Fibroblast of skin of right quadriceps (primary cell): ENCODE data around the gene ZNF808.
A peak's percentile ranks its signal among the peaks of the same experiment; 100 is the strongest.
"Not testable (repeated sequence)": the region's sequence is repeated elsewhere in the genome, so short reads cannot be mapped to it uniquely, and the experiment has no call there.

Experiments
- DNase-seq: peaks from one replicate; pipeline ENCODE4 v3.0.0-alpha.2; 2013

The ZNF808 gene

GRCh38 chr19:52527134-52527955 lies at the start of gene ZNF808:
TSS of gene ZNF808 (plus strand) at chr19:52527668. CDS start at chr19:52543285, 15,617 bp downstream.
- peak; percentile 85 for DNase-seq

DNA sequence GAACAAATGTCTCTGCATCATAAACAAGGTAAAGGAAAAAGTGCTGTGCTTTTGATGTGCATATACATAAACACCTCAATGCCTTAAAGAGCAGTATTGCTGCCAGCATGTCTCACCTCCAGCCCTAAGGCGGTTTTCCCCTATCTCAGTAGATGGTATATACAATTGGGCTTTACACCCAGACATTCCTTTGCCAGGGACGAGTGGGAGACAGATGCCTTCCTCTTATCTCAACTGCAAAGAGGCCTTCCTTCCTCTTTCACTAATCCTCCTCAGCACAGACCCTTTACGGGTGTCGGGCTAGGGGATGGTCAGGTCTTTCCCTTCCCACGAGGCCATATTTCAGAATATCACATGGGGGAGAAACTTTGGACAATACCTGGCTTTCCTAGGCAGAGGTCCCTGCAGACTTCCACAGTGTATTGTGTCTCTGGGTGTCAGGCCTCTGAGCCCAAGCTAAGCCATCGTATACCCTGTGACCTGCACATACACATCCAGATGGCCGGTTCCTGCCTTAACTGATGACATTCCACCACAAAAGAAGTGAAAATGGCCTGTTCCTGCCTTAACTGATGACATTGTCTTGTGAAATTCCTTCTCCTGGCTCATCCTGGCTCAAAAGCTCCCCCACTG lies 43.2 kb upstream of the ZNF808 start:
- not testable (repeated sequence) for DNase-seq

DNA sequence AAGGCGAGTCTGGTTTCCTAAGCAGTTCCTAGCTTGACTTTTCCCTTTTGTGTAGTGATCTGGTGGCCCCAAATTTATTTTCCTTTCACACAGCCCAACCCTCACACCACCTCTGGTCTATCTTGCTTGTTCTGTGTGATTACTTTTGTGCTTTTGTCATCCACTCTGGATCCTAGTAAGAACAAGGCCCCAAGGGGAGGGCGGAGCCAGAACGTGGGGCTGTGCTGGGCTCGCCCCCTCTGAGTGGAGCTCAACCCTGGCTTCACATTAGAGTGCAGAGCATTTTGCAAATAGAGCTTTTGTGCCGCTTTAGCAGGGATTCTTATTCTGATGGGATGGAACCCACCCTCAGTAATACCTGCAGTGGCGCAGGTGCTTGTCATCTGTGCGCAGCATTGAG lies 42.4 kb upstream of the ZNF808 start:
- DNase-seq = not testable (repeated sequence)

DNA sequence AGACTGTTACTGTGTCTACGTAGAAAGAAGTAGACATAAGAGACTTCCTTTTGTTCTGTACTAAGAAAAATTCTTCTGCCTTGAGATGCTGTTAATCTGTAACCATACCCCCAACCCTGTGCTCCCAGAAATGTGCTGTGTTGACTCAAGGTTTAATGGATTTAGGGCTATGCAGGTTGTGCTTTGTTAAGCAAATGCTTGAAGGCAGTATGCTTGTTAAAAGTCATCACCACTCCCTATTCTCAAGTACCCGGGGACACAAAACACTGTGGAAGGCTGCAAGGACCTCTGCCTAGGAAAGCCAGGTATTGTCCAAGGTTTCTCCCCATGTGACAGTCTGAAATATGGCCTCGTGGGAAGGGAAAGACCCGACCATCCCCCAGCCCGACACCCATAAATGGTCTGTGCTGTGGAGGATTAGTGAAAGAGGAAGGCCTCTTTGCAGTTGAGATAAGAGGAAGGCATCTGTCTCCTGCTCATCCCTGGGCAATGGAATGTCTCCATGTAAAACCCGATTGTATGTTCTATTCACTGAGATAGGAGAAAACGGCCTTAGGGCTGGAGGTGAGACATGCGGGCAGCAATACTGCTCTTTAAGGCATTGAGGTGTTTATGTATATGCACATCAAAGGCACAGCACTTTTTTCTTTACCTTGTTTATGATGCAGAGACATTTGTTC lies 41.8 kb upstream of the ZNF808 start:
- DNase-seq = not testable (repeated sequence)

DNA sequence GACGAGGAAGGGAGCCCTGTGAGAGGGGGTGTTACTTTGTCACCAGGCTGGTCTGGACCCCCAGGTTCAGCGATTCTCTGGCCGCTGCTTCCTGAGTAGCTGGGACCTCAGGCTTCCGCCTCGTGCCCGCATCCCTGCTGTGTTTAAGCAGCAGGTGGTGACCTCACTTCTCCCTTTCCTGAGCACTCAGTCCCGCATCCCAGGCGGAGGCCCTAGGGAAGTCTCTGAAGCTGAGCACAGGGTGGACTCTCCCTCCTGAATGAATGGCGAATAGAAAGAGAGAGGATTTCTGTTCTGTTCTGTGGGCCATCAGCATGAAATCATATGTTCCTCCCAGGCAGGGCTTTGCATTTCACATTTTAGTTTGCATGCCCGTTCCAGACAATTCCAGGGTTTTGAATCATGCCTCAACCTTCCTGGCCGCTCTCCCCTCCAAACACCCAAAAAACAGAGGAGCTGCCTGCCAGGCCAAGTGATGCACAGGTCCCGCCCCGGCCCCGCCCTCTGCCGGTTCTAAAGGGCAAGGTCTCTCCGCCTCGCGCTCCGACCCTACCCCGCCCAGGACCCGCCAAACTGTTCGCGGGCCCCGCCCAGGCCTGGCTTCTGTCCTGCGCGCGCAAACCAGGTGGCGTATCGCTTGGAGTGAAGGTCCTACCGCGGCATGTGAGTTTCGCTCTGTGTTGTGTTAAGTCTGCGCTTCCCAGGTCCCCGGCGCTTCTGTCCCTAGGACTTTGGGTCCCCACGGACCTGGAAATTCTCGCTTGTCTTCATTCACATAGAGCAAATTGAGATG lies 35.1 kb upstream of the ZNF808 start:
- no peak for DNase-seq

DNA sequence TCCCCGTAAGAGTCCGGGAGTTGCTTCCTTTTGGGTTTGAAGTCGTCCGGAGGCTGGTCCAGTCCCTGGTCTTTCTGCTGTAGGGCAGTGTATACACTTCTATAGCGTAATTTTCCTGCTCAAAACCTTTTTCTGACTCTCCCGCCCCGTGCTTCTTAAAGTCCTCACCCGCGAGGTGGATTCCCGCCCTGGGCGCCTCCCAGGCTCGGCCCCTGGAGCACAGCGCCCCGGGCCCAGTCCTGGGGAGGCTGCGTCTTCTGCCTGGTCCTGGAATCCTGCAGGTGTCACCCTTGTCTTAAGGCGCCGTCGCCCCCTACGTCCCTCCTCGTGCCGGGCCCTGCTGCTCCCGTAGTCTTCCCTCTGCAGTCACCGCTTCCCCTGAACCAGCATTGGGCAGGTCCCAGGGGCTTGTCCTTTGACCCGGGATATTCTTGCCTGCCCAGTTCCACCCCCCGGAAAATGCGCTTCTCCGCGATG lies 34.4 kb upstream of the ZNF808 start:
- no peak for DNase-seq

GRCh38 chr19:52494518-52494917 lies 33.0 kb upstream of the ZNF808 start:
- no peak for DNase-seq

DNA sequence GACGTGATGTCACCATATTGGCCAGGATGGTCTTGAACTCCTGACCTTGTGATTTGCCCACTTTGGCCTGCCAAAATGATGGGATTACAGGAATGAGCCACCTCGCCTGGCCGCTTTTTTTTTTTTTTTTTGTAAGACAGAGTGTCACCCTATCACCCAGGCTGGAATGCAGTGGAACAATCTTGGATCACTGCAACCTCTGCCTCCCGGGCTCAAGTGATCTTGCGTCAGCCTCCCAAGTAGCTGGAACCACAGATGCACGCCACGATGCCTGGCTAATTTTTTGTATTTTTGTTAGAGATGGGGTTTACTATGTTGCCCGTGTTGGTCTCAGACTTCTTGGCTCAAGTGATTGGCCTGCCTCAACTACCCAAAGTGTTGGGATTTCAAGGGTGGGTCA lies 28.9 kb upstream of the ZNF808 start:
- no peak for DNase-seq

GRCh38 chr19:52500474-52500873 lies 27.0 kb upstream of the ZNF808 start:
- DNase-seq = not testable (repeated sequence)

DNA sequence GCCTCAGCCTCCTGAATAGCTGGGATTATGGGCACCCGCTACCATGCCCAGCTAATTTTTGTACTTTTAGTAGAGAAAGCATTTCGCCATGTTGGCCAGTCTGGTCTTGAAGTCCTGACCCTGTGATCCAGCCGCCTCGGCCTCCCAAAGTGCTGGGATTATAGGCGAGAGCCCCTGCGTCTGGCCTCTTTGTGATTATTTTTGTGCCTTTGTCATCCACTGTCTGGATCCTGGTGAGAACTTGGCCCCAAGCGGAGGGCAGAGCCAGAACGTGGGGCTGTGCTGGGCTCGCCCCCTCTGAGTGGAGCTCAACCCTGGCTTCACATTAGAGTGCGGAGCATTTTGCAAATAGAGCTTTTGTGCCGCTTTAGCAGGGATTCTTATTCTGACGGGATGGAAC lies 26.5 kb upstream of the ZNF808 start:
- DNase-seq = not testable (repeated sequence)

- no peak for DNase-seq
Measured at GRCh38 chr19:52507266-52507665, 20.2 kb upstream of the ZNF808 start.

- DNase-seq = no peak
Measured at GRCh38 chr19:52516191-52516590, 11.3 kb upstream of the ZNF808 start.

DNA sequence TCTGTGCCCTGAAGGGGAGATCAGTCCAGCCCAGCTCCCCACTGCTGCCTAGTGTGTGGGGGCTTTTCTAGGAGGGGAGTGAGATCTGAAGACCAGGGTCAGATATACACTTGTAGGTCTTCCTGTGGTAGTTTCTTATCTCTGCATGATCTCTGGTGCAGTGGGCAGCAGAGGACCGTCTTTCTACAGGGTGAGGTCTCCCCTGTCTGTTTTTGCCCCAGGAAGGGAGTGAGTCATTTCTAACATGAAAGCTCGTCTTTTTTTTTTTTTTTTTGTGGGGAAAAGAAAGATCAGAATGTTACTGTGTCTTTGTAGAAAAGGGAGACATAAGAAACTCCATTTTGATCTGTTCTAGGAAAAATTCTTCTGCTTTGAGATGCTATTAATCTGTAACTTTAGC lies 8.8 kb upstream of the ZNF808 start:
- DNase-seq = no peak

DNA sequence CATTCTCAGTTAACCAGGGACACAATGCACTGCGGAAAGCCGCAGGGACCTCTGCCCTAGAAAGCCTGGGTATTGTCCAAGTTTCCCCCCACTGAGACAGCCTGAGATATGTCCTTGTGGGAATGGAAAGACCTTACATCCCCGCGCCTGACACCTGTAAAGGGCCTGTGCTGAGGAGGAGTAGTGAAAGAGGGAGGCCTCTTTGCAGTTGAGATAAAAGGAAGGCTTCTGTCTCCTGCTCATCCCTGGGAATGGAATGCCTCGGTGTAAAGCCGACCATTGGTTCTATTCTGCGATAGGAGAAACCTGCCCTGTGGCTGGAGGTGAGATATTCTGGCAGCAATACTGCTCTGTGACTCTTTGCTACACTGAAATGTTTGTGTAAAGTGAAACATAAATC lies 8.3 kb upstream of the ZNF808 start:
- not testable (repeated sequence) for DNase-seq

- no peak for DNase-seq
Measured at GRCh38 chr19:52520013-52520412, 7.5 kb upstream of the ZNF808 start.

DNA sequence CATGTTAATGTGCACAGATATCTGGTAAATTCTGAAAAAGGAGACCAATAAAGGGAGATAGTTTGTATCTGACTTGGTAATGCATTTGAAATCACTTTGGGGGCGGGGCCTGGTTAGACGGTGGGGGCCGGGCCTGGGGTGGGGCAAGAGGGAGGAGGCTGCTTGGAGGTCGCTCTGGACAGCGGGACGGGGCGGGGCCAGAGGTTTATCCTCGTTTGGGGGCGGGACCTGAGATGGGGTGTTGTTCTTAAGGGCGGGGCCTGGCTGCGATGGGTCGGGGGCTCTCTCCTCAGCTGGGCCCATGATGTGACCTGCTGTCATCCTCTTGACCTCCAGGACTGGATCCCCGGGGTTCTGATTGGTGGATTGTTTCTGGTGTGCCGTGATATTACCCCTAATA lies 4.9 kb upstream of the ZNF808 start:
- no peak for DNase-seq

GRCh38 chr19:52524086-52524485 lies 3.4 kb upstream of the ZNF808 start:
- no peak for DNase-seq

- DNase-seq = peak; percentile 0
Measured at GRCh38 chr19:52527956-52528351, 486 bp downstream of the ZNF808 start.

DNA sequence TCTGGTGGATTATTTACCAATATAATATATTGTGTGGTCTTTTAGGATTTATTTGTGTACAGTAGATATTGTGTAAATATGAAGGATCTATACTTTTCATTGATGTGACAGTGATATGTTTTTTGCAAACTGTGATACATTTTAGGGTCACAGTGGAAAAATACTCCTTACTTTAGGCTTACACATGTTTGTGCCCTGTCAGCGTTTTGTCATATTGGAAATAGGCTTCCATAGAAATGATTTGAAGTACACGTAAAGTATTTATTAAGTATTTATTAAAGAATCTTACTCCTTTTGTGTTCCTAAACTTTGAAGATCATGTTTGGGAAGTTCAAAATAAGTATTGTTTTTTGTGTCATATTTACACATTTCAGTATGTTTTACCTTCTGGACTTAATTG lies 5.0 kb downstream of the ZNF808 start:
- DNase-seq = no peak

DNA sequence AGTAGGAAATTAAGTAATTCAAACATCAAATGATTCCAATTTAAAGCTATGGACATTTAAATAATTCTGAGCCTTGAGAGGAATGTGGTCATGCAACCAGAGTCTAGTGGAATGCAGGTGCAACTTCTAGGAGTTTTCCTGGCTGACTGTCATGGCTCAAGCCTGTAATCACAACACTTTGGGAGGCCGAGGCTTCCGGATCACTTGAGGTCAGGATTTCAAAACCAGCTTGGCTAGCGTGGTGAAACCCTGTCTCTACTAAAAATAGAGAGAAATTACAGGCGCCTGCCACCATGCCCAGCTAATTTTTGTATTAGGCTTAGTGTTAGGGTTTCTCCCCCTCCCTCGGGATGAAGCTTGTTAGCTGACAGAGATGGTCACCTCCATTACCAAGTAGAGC lies 6.4 kb downstream of the ZNF808 start:
- DNase-seq = no peak

- DNase-seq = not testable (repeated sequence)
Measured at GRCh38 chr19:52535385-52535770, 7.9 kb downstream of the ZNF808 start.

- DNase-seq = peak; percentile 73
Measured at GRCh38 chr19:52535771-52536447, 8.4 kb downstream of the ZNF808 start.
